NCI-H2171 (cell line): ENCODE results near the gene DXO.
"Not testable (repeated sequence)": the region's sequence is repeated elsewhere in the genome, so short reads cannot be mapped to it uniquely, and the experiment has no call there.

Experiments
- DNase-seq: peaks from one replicate; lab custom pipeline; 2025; lab: John Stamatoyannopoulos, UW

Gene DXO

DNA sequence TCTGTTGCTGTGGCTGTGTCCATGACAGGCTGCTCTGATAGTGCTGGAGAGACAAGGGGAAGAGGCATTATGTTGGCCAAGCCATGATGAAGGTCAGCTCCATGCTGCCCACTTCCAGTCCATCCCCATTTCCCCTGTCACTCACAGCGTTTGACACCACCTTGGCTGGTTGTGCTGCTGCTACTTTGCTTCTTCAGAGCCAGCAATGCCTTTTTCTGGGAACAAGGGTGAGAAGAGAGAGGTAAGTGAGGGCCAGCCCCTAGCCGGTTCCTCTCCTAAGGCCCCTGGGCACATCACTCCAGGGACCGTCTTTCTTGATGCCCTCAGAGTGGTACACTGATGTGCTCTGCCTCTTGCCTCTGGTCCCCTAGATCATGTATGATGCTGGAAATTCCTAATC, 15.1 kb downstream of the DXO start:
- no peak for DNase-seq

DNA sequence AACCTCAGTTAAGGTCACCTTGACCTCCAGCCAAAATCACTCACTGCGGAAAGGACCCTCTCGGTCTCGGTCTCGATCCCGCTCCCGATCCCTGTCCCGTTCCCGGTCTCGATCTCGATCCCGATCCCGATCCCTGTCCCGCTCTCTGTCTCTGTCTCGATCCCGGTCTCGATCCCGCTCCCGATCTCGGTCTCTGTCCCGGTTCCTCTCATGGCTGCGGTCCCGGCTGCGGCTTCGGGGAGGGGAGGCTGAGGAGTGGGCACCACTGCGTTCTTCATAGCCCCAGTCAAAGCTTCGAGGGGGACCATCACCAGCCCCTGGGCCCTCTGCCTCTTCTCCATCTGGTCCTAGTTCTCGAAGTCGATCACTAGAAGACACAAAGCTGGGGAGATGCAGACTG, 17.4 kb downstream of the DXO start:
- no peak for DNase-seq

DNA sequence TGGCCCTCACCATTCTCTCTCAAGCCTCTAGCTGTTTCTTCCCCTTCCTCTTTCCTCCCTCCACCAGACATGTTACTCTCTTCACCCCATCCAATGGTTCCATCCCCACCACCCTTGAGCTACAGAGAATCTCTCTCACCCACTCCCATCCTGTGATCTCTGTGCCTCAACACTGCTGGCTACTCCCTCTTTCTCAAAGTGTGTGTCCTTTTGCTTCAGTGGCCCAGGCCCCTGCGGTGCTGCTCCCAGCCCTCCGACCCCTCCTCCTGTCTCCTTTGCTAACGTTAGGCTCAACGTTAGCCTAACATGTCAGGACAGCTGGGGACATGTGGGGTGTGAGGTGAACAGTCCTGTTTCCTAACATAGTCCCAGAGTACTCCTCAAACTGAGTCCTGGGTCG, 19.0 kb downstream of the DXO start:
- DNase-seq: no peak

DNA sequence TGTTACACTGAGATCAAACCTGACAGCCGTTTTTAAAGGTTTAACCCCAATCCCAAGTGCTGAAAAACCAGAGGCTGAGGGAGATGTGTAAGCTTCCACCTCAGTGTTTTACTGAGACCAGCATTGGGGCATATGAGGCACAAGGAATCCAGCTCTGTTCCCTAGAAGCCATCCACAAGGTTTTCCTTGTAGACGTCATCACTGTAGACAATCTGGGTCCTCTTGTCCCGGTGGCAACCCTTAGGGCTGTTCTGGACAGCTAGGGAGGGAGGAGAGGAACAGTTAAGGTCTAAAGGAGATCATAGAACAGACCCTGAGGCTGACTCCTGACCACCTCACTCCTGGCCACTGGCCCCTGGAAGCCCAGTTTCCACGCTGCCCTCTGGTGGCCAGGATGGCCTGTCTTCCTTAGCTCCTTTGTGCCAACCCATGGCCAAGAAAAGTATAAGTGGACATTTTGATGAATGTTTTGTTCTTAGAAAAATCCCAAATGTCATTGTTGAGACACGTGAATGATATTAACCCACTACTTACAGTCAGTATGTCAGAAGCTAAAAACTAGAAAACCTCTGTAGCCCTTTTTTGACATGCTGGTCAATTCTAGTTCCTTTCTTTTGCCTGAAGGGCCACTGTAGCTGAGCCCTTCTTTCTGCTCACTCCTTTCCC, 19.7 kb downstream of the DXO start:
- no peak for DNase-seq

DNA sequence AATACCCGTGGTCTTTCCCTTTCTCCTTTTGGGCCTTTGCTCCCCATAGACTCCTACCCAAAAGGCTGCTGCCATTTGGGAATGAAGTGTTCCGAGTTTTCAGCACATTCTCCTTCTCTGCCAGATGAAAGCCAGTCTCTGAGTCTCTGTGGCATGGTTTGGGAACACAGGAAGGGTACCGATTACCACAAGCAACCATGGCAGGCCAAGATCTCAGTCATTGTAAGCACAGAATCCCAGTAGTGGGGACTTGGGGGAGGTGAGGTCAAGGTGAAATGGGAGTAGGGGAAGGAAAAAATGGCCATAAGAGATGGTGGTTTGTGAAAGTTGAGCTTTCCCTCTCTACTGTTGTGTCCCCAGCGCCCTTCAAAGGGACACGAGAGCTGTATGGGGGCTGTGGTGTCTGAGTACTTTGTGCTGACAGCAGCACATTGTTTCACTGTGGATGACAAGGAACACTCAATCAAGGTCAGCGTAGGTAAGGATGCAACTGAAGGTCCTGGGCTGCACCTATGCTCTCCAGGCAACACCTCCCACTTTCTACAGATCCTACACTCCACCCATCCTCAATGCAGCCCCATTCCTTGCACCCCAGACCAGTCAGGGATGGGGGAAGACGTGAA, 21.9 kb downstream of the DXO start:
- no peak for DNase-seq

GRCh38 chr6:31948753-31949413, 23.1 kb downstream of the DXO start:
- no peak for DNase-seq

GRCh38 chr6:31948306-31948705, 23.6 kb downstream of the DXO start:
- no peak for DNase-seq

DNA sequence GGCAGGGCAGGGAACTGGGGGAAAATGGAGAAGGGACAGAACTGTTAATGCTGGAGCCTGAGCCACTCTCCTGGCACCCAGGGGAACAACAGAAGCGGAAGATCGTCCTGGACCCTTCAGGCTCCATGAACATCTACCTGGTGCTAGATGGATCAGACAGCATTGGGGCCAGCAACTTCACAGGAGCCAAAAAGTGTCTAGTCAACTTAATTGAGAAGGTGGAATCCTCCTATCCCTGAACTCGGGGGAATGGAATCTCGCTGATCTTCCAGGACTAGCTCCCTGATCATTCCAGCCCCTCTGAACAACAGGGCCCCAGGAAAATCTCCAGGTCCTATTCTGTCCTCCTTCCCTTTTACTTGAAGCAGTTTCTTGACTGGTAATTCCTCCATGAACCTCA, 24.1 kb downstream of the DXO start:
- DNase-seq: no peak

DNA sequence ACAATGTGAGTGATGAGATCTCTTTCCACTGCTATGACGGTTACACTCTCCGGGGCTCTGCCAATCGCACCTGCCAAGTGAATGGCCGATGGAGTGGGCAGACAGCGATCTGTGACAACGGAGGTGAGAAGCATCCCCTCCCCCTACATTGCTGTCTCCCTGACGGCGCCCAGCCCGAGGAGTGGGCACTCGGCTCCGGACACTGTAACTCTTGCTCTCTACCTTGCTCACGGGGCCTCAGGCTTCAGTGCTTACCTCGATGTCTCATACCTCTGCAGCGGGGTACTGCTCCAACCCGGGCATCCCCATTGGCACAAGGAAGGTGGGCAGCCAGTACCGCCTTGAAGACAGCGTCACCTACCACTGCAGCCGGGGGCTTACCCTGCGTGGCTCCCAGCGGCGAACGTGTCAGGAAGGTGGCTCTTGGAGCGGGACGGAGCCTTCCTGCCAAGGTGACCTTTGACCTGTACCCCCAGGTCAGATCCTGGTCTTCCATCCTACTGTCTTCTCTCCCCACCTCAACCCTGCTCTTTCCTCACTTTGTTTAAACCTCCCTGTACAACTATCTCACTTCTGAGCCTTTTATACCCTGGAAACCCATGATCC, 24.8 kb downstream of the DXO start:
- DNase-seq: no peak

DNA sequence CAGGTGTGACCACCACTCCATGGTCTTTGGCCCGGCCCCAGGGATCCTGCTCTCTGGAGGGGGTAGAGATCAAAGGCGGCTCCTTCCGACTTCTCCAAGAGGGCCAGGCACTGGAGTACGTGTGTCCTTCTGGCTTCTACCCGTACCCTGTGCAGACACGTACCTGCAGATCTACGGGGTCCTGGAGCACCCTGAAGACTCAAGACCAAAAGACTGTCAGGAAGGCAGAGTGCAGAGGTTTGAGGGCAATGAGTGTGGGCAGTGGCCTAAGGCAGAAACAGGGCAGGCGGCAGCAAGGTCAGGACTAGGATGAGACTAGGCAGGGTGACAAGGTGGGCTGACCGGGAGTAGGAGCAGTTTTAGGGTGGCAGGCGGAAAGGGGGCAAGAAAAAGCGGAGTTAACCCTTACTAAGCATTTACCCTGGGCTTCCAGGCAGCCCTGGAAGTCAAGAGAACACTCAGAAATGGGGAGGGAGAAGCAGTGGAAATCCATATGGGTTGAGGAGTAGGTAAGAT, 25.5 kb downstream of the DXO start:
- no peak for DNase-seq

- no peak for DNase-seq
Measured at GRCh38 chr6:31945507-31946369, 26.2 kb downstream of the DXO start, which contains the start of gene CFB. Gene CFB, plus strand, starts transcription at chr6:31946095. Its CDS starts 127 bp downstream, at chr6:31946222.

DNA sequence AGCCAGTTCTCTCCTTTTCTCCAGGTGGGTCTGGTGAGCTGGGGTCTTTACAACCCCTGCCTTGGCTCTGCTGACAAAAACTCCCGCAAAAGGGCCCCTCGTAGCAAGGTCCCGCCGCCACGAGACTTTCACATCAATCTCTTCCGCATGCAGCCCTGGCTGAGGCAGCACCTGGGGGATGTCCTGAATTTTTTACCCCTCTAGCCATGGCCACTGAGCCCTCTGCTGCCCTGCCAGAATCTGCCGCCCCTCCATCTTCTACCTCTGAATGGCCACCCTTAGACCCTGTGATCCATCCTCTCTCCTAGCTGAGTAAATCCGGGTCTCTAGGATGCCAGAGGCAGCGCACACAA, 26.8 kb downstream of the DXO start:
- DNase-seq: no peak

- no peak for DNase-seq
Measured at GRCh38 chr6:31943742-31944141, 28.2 kb downstream of the DXO start.

GRCh38 chr6:31940256-31940664, 31.7 kb downstream of the DXO start:
- DNase-seq: peak; percentile 10

- DNase-seq: no peak
Measured at GRCh38 chr6:31935823-31936222, 36.1 kb downstream of the DXO start.

DNA sequence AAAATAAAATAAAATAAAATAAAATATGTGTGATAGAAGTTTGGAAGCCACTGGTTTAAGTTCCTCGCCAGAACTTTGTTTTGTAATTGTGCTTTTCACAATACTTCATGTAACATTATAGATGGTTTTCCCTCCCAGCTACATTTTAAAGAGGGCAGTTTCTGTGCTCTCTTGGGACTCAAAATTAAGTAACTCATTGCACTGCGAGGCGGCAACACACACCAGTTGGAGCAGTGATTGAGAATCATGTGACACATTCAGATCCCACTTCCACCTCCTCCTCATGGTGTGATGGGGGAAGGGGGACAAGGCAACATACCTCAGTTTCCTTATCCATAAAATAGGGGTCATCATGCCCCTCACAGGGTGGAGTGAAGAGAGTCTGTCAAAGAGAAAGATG, 36.9 kb downstream of the DXO start:
- DNase-seq: no peak

GRCh38 chr6:31933537-31933936, 38.4 kb downstream of the DXO start:
- DNase-seq: no peak

DNA sequence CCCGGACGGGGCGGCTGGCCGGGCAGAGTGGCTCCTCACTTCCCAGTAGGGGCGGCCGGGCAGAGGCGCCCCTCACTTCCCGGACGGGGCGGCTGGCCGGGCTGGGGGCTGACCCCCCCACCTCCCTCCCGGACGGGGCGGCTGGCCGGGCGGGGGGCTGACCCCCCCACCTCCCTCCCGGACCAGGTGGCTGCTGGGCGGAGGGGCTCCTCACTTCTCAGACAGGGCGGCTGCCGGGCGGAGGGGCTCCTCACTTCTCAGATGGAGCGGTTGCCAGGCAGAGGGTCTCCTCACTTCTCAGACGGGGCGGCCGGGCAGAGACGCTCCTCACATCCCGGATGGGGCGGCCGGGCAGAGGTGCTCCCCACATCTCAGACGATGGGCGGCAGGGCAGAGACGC, 39.8 kb downstream of the DXO start:
- not testable (repeated sequence) for DNase-seq

DNA sequence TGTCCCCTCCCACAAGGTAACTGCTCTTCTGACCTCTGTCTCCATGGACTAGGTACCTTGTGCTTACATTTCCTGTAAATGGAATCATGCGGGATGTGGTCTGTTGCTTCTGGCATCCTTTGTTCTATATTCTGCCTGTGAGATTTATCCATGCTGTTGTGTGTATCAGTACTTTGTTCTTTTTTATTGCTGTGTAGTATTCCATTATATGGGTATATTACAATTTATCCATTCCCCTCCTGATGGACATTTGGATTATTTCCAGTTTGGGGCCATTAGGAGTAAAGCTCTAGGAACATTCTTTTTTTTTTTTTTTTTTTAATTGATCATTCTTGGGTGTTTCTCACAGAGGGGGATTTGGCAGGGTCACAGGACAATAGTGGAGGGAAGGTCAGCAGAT, 41.0 kb downstream of the DXO start:
- DNase-seq: no peak

- DNase-seq: no peak
Measured at GRCh38 chr6:31928672-31928939, 43.3 kb downstream of the DXO start.

DNA sequence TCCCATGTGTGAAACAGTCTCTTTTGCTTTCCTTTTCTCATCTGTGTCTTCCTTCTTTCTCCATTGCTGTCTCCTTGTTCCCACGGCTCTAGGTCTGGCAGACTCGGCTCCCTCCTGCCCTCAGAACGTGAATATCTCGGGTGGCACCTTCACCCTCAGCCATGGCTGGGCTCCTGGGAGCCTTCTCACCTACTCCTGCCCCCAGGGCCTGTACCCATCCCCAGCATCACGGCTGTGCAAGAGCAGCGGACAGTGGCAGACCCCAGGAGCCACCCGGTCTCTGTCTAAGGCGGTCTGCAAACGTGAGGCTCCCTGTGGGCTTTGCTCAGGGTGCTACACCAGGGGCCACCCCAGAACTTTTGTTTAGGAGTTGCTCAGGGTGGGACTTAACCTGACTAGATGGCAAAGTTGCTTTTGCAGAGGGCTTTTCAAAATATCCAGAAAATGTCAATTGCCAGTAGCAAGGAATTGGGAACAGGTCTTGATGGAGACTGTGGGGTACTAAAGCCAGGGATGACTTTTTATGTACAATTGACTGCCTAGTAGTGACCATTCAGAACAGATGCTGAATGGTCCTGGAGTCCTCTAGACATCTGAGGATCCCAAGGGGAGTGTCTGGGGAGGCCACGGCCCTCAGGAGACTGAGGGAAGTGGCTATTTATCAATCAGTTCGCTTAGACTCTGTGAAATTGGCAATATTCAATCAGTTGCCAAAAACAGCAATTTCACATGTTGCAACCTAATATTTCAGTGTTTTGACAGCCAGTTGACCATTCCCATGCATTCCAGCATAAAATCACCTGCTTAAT, 43.9 kb downstream of the DXO start:
- DNase-seq: no peak
